Natural killer cell (primary cell): ENCODE measurements around the gene SGO2. TPM values are rescaled to one million over a fixed set of nuclear protein-coding genes. Genes with fewer than 3 reads are reported as not detected.
"Not testable (repeated sequence)": the region's sequence is repeated elsewhere in the genome, so short reads cannot be mapped to it uniquely, and the experiment has no call there.

ENCODE experiments used
- ATAC-seq, 3 donors: fragments of 150-1000 bp in 2 of 3; fragments of 200-7000 bp in 1 of 3; cut with Tn5 transposase; 1 replicate in 1 of 3; 2 replicates in 2 of 3; pipeline ENCODE4 v1.10.0; 2021; ENCODE audit warnings: mild to moderate bottlenecking in 2 of 3, moderate library complexity in 2 of 3
- DNase-seq, 2 donors: peaks; one replicate each; pipeline versions ENCODE4 v3.0.0 to v3.0.0-alpha.2; 2013 to 2021; ENCODE audit warnings: mixed read lengths in 1 of 2
- H3K27ac ChIP-seq: one replicate; pipeline ENCODE4 v1.5.1; 2013; ENCODE audit warnings: mild to moderate bottlenecking, low read length
- H3K27me3 ChIP-seq: one replicate; pipeline ENCODE4 v1.6.1; 2013; ENCODE audit warnings: low read length; ENCODE audit not compliant: control insufficient read depth, insufficient read depth
- H3K36me3 ChIP-seq: one replicate; pipeline ENCODE4 v1.6.1; 2013; ENCODE audit warnings: low read length; ENCODE audit not compliant: control insufficient read depth, insufficient read depth
- H3K4me1 ChIP-seq: one replicate; pipeline ENCODE4 v1.6.1; 2013; ENCODE audit warnings: low read length; ENCODE audit not compliant: control insufficient read depth, insufficient read depth
- H3K4me3 ChIP-seq: one replicate; pipeline ENCODE4 v1.5.1; 2013; ENCODE audit warnings: low read length
- H3K9me3 ChIP-seq: one replicate; pipeline ENCODE4 v1.6.1; 2013; ENCODE audit warnings: low read length; ENCODE audit not compliant: control insufficient read depth, insufficient read depth
- H3K27ac Mint-ChIP-seq, 2 donors: one replicate each; pipeline ENCODE4 v1.8.0; 2022; ENCODE audit warnings: mild to moderate bottlenecking in 2 of 2, mixed read lengths in 2 of 2, moderate library complexity in 1 of 2
- H3K27me3 Mint-ChIP-seq, 2 donors: one replicate each; pipeline ENCODE4 v1.8.0; 2022; ENCODE audit warnings: low read depth in 2 of 2, mixed read lengths in 2 of 2
- H3K36me3 Mint-ChIP-seq: one replicate; pipeline ENCODE4 v1.8.0; 2022; ENCODE audit warnings: mixed read lengths
- H3K4me1 Mint-ChIP-seq, 2 donors: one replicate each; pipeline ENCODE4 v1.8.0; 2022; ENCODE audit warnings: mixed read lengths in 2 of 2
- H3K4me3 Mint-ChIP-seq: one replicate; pipeline ENCODE4 v1.8.0; 2022; ENCODE audit warnings: mild to moderate bottlenecking, moderate library complexity, mixed read lengths
- H3K9me3 Mint-ChIP-seq, 2 donors: one replicate each; pipeline ENCODE4 v1.8.0; 2022; ENCODE audit warnings: mixed read lengths in 2 of 2
- WGBS: methylation state at CpG from one replicate; pipeline ENCODE4 v1.1.7; 2013; ENCODE audit warnings: missing lambda C conversion rate; ENCODE audit not compliant: insufficient coverage; 5-methylcytosine and 5-hydroxymethylcytosine counted together
- intact Hi-C: fragments of 100-400 bp; cut with micrococcal nuclease; formaldehyde crosslinking; loops from one replicate; pipeline ENCODE4 v1.14.2; 2022
- total RNA-seq, 4 donors: library from RNA; stranded (reverse); fragments of 120-200 nt in 1 of 4; gene quantifications; one replicate each; pipeline versions ENCODE4 v1.2.3 to v1.2.4, GENCODE V29; 2013 to 2022
- TF ChIP-seq, protein P1 (sequence below): fragments of 200-600 bp; IDR thresholded peaks from one replicate; pipeline ENCODE4 v1.8.0; 2022; ENCODE audit warnings: antibody characterized with exemption

Gene SGO2
- total RNA-seq, 3 donors from 2014 or later (not counting 1 experiment from before 2014, with no cell fraction given) = 2.3 to 5.4 (median 3.1) TPM

DNA sequence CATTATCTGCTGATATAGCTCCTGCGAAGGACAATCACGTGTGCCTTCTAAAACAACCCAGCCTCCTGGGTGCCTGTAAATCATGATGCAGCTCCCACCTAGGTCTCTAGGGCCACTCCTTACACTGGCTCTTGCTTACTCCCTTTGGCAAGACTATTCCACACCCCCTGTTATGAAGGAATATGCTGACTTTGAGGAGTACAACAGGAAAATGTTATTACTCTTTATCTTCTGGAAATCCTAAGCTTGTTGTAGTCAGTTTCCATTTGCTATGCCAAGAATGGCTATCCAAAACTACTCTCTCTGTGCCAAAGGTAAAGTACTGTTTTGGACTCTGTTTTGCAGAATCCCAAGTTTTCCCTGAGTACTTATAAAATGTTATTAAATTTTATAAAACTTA, 7.7 kb downstream of the SGO2 start:
- no peak overlapping the region for H3K4me3 ChIP-seq
- no peaks in the 10 kb centered on the region for H3K9me3 Mint-ChIP-seq
- no peaks in the 10 kb centered on the region for H3K9me3 ChIP-seq
- H3K27me3 Mint-ChIP-seq = no peaks in the 10 kb centered on the region
- no peak overlapping the region for H3K4me3 Mint-ChIP-seq
- intact Hi-C loops = no loop called here
- no peak overlapping the region for H3K27ac Mint-ChIP-seq
- H3K4me1 ChIP-seq = no peaks in the 10 kb centered on the region
- H3K4me1 Mint-ChIP-seq = no peaks in the 10 kb centered on the region
- H3K27me3 ChIP-seq = no peaks in the 10 kb centered on the region
- ATAC-seq = no peak
- WGBS = 81% methylated on average over 2 of the region's 2 CpGs
- H3K36me3 Mint-ChIP-seq = no peaks in the 10 kb centered on the region
- H3K36me3 ChIP-seq = peaks cover 3% of the 10 kb centered on the region
- no peak for DNase-seq
- TF ChIP-seq, protein P1, sequence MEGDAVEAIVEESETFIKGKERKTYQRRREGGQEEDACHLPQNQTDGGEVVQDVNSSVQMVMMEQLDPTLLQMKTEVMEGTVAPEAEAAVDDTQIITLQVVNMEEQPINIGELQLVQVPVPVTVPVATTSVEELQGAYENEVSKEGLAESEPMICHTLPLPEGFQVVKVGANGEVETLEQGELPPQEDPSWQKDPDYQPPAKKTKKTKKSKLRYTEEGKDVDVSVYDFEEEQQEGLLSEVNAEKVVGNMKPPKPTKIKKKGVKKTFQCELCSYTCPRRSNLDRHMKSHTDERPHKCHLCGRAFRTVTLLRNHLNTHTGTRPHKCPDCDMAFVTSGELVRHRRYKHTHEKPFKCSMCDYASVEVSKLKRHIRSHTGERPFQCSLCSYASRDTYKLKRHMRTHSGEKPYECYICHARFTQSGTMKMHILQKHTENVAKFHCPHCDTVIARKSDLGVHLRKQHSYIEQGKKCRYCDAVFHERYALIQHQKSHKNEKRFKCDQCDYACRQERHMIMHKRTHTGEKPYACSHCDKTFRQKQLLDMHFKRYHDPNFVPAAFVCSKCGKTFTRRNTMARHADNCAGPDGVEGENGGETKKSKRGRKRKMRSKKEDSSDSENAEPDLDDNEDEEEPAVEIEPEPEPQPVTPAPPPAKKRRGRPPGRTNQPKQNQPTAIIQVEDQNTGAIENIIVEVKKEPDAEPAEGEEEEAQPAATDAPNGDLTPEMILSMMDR = no peak
- H3K27ac ChIP-seq = no peak overlapping the region

DNA sequence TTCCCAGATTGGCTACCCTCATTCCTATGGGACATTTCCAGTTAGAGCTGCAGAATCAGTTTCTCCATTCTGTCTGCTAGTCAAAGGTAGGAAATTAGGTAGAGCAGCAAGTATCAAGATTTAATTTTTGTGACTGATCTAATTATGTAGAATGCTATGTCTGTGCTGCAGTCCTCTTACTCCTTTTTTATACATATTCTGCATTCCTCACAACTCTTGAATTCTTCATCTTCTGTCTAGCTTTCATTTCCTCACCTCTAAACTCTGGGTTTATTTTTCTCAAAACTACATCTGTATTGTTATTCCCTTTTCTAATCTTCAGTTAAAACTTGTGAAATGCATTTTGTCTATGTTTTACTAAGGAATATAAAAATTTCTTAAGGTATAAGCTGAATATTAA, 8.6 kb downstream of the SGO2 start:
- Mint-ChIP-seq H3K4me3 (no peak overlapping the region), H3K27me3 (no peaks in the 10 kb centered on the region), H3K9me3 (no peaks in the 10 kb centered on the region), H3K36me3 (no peaks in the 10 kb centered on the region), H3K4me1 (no peaks in the 10 kb centered on the region), H3K27ac (no peak overlapping the region)
- no peak overlapping the region for H3K4me3 ChIP-seq
- H3K27me3 ChIP-seq = no peaks in the 10 kb centered on the region
- intact Hi-C loops = no loop called here
- H3K36me3 ChIP-seq = peaks cover 3% of the 10 kb centered on the region
- ATAC-seq (no peak), DNase-seq (no peak)
- TF ChIP-seq, protein P1 = no peak
- no peaks in the 10 kb centered on the region for H3K4me1 ChIP-seq
- H3K9me3 ChIP-seq = no peaks in the 10 kb centered on the region
- H3K27ac ChIP-seq = no peak overlapping the region

DNA sequence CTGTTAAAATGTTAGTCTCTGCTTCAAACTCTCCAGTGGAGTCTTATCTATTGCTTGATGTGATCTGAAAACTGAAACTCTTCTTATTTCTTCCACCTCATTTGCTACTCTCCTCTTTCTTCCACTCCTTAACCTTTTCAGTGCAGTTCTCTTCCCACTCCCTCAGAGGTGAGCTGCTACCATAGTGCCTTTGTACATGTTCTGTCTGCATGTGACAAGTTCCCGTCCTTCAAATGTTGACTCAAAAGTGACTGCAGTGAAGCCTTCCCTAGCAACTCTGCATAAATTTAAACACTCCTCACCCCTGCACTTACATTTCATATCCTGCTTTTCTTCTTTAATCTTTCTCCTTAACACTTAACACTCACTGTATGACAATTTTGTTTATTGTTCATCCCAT, 12.1 kb downstream of the SGO2 start:
- Mint-ChIP-seq H3K36me3 (peaks cover 12% of the 10 kb centered on the region), H3K27me3 (no peaks in the 10 kb centered on the region), H3K4me3 (no peak overlapping the region), H3K9me3 (no peaks in the 10 kb centered on the region), H3K4me1 (no peaks in the 10 kb centered on the region), H3K27ac (no peak overlapping the region)
- DNase-seq = no peak
- H3K4me1 ChIP-seq = no peaks in the 10 kb centered on the region
- no peak overlapping the region for H3K4me3 ChIP-seq
- no peak overlapping the region for H3K27ac ChIP-seq
- no peak for ATAC-seq
- H3K36me3 ChIP-seq = peaks cover 5% of the 10 kb centered on the region
- 89% methylated on average over 1 of the region's 1 CpG for WGBS
- TF ChIP-seq, protein P1 = no peak
- intact Hi-C loops = no loop called here
- H3K9me3 ChIP-seq = no peaks in the 10 kb centered on the region
- no peaks in the 10 kb centered on the region for H3K27me3 ChIP-seq

DNA sequence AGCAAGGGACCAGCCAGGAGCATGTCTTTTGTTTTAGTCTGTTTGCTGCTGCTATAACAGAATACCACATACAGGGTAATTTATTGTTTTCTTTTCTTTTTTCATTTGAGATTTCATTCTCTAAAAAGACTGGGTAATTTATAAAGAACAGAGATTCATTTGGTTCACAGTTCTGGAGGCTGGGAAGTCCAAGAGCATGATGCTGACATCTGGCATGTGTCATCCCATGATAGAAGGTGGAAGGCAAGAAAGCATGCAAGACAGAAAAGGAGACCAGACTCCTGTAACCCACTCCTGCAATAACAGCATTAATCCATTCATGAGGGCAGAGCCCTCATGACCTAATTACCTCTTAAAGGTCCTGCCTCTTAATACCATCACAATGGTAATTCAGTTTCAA, 14.8 kb downstream of the SGO2 start:
- Mint-ChIP-seq H3K9me3 (no peaks in the 10 kb centered on the region), H3K4me3 (no peak overlapping the region), H3K27me3 (no peaks in the 10 kb centered on the region), H3K4me1 (no peaks in the 10 kb centered on the region), H3K36me3 (peaks cover 12% of the 10 kb centered on the region), H3K27ac (no peak overlapping the region)
- TF ChIP-seq, protein P1 = no peak
- no peaks in the 10 kb centered on the region for H3K9me3 ChIP-seq
- ATAC-seq = no peak
- no peaks in the 10 kb centered on the region for H3K4me1 ChIP-seq
- no peak overlapping the region for H3K4me3 ChIP-seq
- H3K36me3 ChIP-seq = peaks cover 2% of the 10 kb centered on the region
- no peak for DNase-seq
- no peak overlapping the region for H3K27ac ChIP-seq
- H3K27me3 ChIP-seq = no peaks in the 10 kb centered on the region
- intact Hi-C loops = no loop called here

DNA sequence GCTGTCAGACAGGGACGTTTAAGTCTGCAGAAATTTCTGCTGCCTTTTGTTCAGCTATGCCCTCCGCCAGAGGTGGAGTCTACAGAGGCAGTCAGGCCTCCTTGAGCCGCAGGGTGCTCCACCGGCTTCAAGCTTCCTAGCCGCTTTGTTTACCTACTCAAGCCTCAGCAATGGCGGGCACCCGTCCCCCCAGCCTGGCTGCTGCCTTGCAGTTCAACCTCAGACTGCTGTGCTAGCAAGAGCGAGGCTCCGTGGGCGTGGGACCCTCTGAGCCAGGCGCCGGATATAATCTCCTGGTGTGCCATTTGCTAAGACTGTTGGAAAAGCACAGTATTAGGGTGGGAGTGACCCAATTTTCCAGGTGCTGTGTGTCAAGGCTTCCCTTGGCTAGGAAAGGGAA, 40.6 kb downstream of the SGO2 start:
- H3K9me3 Mint-ChIP-seq, DNase-seq, H3K4me3 ChIP-seq, H3K36me3 Mint-ChIP-seq, intact Hi-C loops, ATAC-seq, H3K27me3 Mint-ChIP-seq, H3K27ac Mint-ChIP-seq, H3K4me1 ChIP-seq, H3K4me3 Mint-ChIP-seq, H3K27ac ChIP-seq, H3K36me3 ChIP-seq, H3K27me3 ChIP-seq, H3K9me3 ChIP-seq, H3K4me1 Mint-ChIP-seq: not testable (repeated sequence)
- WGBS = 94% methylated on average over 12 of the region's 12 CpGs
